Activated CD4-positive, alpha-beta T cell treated with anti-CD3 and anti-CD28 coated beads, Interleukin-2, Interleukin-6, amounts not matched to agents 100 ng/mL and 50 ng/mL, durations not matched to agents 16 hours and 8 hours (primary cell): Measurements from ENCODE around the gene OR51M1.

Experiments
- DNase-seq: peaks from one replicate; pipeline ENCODE4 v3.0.0-alpha.2; 2020

The OR51M1 gene

GRCh38 chr11:5390210-5390609, 6.6 kb downstream of the OR51M1 start:
- no peak for DNase-seq

- DNase-seq, result no peak
Observed at GRCh38 chr11:5394091-5394490, 10.5 kb downstream of the OR51M1 start.

- no peak for DNase-seq
Observed at GRCh38 chr11:5398936-5399335, 15.3 kb downstream of the OR51M1 start.

GRCh38 chr11:5405173-5405572, 21.6 kb downstream of the OR51M1 start:
- DNase-seq, result no peak

- DNase-seq, result no peak
Observed at GRCh38 chr11:5420993-5421392, 37.4 kb downstream of the OR51M1 start.

GRCh38 chr11:5421811-5422210, 38.2 kb downstream of the OR51M1 start, which contains the start of gene OR51Q1:
Gene OR51Q1, plus strand, starts transcription at chr11:5422111. Its CDS starts 90 bp downstream, at chr11:5422201.
- DNase-seq, result no peak

GRCh38 chr11:5423131-5423530, 39.5 kb downstream of the OR51M1 start:
- DNase-seq, result no peak

- no peak for DNase-seq
Observed at GRCh38 chr11:5441414-5441813, 57.8 kb downstream of the OR51M1 start, which contains the start of gene OR51I1. Gene OR51I1, minus strand, starts transcription at chr11:5441514. Its CDS starts 0 bp downstream, at chr11:5441514.
